ENCODE measurements around the gene GNMT. TPM values are rescaled to one million over a fixed set of nuclear protein-coding genes. Genes with fewer than 3 reads are reported as not detected.

The GNMT gene
- total RNA-seq = 0.33 TPM in 1 of 2 replicates, not detected in the other

DNA sequence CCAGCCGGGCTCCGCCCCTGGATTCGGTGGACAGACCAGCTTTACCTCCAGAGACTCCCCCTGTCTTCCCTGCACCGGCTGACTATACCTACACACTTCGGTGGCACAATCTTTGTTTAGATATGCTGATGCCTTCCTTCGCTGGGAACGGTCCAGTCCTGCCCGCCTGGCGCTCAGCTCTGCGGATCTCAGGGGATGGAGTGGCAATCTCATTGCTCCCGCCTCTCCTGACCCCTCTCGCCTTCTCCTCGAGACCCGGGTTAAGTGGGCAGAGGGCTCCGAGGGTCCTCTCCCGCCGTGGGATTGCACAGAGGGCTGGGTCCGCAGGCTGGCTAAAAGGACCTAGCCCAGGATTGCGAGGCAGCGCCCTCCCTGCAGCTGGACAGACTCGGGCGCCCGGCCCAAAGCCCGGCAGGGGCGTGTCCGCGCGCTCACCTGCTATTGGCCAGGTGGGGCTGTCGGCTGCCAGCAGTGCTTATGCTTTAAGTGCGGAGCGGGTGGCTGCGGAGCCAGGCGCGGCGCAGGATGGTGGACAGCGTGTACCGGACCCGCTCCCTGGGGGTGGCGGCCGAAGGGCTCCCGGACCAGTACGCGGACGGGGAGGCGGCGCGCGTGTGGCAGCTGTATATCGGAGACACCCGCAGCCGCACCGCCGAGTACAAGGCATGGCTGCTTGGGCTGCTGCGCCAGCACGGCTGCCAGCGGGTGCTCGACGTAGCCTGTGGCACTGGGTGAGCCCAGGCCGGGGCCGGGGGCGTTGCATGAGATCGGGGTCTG is at the start of gene GNMT:
Gene GNMT, plus strand, starts transcription at position 512 of the 777 bp plus-strand sequence. Its CDS starts 14 bp downstream, at position 526.

GRCh38 chr6:42915732-42916131 is 44.8 kb upstream of the GNMT start, which contains the start of gene PTCRA:
PTCRA (plus strand) TSS chr6:42916053; CDS start chr6:42916070, 17 bp downstream.

GRCh38 chr6:42928986-42929820 is 31.4 kb upstream of the GNMT start, which contains the start of gene CNPY3:
CNPY3 (plus strand) TSS chr6:42929480; CDS start chr6:42929571, 91 bp downstream.

DNA sequence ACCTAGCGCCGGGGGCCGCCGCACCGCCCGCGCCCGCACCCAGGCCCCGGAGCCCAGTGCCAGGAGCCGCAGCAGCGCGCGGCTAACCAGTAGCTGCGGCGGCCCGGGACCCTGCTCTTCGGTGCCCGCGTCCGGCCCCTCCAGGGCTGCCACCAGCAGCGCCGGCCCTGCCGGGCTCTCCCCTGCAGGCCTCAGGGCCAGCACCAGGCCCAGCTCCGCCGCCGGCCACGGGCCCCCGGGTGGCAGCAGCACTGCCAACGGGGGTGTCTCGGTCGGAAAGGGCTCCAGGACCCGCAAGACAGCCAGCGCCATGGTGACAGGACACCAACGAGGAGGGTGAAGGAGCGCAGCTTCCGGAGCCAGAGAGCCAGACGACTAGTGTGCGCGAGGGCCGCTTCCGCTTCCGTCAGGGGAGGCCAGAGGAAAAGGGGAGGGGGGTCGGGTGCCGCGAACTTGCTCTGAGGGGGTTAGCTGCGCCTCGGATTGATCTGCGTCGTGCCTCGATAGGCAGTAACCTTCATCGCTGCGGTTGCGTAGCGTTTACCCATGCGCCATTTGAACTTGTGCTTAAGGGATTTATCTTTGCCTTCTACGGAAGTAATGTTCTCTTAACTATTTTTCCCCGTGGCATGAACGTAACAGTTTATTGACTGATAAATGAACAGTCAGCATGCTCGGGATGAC is 18.4 kb downstream of the GNMT start, which contains the start of gene PEX6:
Gene PEX6, minus strand, starts transcription at position 343 of the 684 bp plus-strand sequence. Its CDS starts 31 bp downstream, at position 312.

GRCh38 chr6:42984001-42984923 is 23.7 kb downstream of the GNMT start, which contains the start of gene PPP2R5D:
PPP2R5D (plus strand) TSS chr6:42984570; CDS start chr6:42984678, 108 bp downstream.

Other genes starting within 250 kb of the GNMT start
- gene PRPH2, start 238.2 kb upstream of the GNMT start, total RNA-seq = 0.48 and 1.3 TPM in 2 replicates
- 34.0 and 35.3 TPM in 2 replicates for gene TBCC, start 214.7 kb upstream of the GNMT start, total RNA-seq
- gene BICRAL, start 178.7 kb upstream of the GNMT start, total RNA-seq = 6.2 and 6.9 TPM in 2 replicates
- gene RPL7L1, start 81.1 kb upstream of the GNMT start, total RNA-seq = 148 and 153 TPM in 2 replicates
- gene PTCRA, start 44.7 kb upstream of the GNMT start, total RNA-seq = not detected in 2 replicates
- gene CNPY3, start 31.3 kb upstream of the GNMT start, total RNA-seq = 24.6 and 28.4 TPM in 2 replicates
- 11.8 and 20.3 TPM in 2 replicates for gene PEX6, start 18.4 kb downstream of the GNMT start, total RNA-seq
- 44.0 and 50.3 TPM in 2 replicates for gene PPP2R5D, start 23.8 kb downstream of the GNMT start, total RNA-seq
- gene MEA1, start 53.2 kb downstream of the GNMT start, total RNA-seq = 45.5 and 46.4 TPM in 2 replicates
- 129 and 137 TPM in 2 replicates for gene KLHDC3, start 53.5 kb downstream of the GNMT start, total RNA-seq
- 102 and 110 TPM in 2 replicates for gene RRP36, start 60.9 kb downstream of the GNMT start, total RNA-seq
- gene CUL7, start 93.1 kb downstream of the GNMT start, total RNA-seq = 26.7 and 50.0 TPM in 2 replicates
- 19.1 and 26.5 TPM in 2 replicates for gene MRPL2, start 98.7 kb downstream of the GNMT start, total RNA-seq
- 15.9 and 17.0 TPM in 2 replicates for gene KLC4, start 98.9 kb downstream of the GNMT start, total RNA-seq
- 12.0 and 35.6 TPM in 2 replicates for gene PTK7, start 115.6 kb downstream of the GNMT start, total RNA-seq
- 24.8 TPM in 2 replicates for gene SRF, start 210.5 kb downstream of the GNMT start, total RNA-seq
- 24.9 and 31.7 TPM in 2 replicates for gene CUL9, start 221.4 kb downstream of the GNMT start, total RNA-seq